ENCODE results near the gene KRTAP5-10. TPM values are rescaled to one million over a fixed set of nuclear protein-coding genes. Genes with fewer than 3 reads are reported as not detected.
"Not testable (repeated sequence)": the region's sequence is repeated elsewhere in the genome, so short reads cannot be mapped to it uniquely, and the experiment has no call there.

The KRTAP5-10 gene
- total RNA-seq, 1 experiment from 2014 or later: not detected

DNA sequence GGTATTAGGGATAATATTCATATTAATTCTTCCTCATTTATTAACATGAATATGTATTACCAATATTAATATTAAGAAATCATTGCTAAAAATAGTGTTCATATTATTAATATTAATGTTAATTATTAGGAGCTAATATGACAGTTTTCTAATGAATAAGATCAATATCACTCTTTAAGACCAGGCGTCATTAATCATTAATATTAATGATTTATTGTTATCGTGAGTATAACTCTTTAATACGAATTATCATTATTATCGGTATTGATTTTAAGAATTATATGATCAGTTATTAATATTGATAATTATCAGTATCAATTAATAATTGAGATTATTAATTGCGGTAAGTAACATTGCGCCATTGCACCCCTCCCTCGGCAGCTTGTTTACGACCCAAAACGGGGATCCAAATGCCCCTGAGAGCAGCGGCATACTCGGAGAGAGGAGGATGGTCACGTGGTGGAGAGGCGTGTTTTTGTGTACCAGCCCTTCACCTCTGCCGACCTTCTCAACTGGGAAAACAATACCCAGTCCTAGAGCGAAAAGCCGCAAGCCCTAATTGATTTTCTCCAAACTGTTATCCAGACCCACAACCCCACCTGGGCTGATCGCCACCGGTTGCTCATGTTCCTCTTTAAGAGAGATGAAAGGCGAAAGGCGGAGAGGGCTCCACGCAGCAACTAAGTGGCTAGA, 46.0 kb downstream of the KRTAP5-10 start:
- DNase-seq (ENCODE audit: low read depth): not testable (repeated sequence)

DNA sequence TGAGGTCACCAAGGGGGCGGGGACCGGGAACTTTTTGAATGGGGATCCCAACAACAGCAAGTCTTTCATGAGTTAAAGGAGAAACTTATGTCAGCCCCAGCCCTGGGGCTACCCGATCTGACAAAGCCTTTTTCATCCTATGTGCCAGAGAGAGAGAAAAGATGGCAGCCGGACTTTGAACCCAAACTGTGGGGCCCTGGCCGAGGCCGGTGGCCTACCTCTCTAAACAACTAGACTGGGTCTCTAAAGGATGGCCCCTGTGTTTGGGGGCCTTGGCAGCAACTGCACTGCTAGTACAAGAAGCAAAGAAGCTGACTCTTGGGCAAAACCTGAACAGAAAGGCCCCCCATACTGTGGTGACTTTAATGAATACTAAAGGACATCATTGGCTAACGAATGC, 48.6 kb downstream of the KRTAP5-10 start:
- DNase-seq (ENCODE audit: low read depth): not testable (repeated sequence)

DNA sequence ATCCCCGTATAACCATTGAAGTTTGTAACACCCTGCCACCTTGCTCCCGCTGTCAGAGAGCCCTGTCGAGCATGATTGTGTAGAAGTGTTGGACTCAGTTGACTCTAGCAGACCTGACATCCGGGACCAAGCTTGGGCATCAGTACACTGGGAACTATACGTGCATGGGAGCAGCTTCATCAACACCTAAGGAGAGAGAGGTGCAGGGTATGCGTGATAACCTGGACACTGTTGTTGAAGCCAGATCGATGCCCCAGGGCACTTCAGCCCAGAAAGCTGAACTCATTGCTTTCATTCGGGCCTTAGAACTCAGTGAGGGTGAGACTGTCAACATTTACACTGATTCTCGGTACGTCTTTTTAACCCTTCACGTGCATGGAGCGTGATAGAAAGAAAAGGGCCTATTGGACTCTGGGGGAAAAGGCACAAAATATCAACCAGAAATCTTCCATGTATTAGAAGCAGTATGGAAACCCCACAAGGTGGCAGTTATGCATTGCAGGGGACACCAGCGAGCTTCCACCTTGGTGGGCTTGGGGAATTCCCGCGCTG, 49.1 kb downstream of the KRTAP5-10 start:
- DNase-seq (ENCODE audit: low read depth): not testable (repeated sequence)

DNA sequence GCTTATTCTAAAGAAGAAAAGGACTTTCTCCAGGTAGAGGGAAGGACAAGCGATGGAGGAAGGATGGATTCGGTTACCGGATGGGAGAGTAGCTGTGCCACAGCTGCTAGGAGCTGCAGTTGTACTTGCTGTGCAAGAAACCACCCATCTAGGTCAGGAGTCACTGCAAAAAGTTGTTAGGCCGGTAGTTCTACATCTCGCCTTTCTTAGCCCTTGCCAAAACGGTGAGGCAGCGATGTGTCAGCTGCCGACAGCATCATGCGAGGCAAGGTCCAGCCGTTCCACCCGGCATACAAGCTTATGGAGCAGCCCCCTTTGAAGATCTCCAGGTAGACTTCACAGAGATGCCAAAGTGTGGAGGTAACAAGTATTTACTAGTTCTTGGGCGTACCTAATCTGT, 49.6 kb downstream of the KRTAP5-10 start:
- DNase-seq (ENCODE audit: low read depth): not testable (repeated sequence)

Other genes with a start within 250 kb of the KRTAP5-10 start
- gene DHCR7, start 117.2 kb upstream of the KRTAP5-10 start, total RNA-seq (2014; rRNA removed; shearing (Covaris generic)): 24.1 and 24.4 TPM in 2 replicates
- 29.0 and 36.9 TPM in 2 replicates for gene NADSYN1, start 112.4 kb upstream of the KRTAP5-10 start, total RNA-seq (2014; rRNA removed; shearing (Covaris generic))
- gene KRTAP5-7, start 38.3 kb upstream of the KRTAP5-10 start, total RNA-seq (2014; rRNA removed; shearing (Covaris generic)): not detected in 2 replicates
- gene KRTAP5-8, start 27.5 kb upstream of the KRTAP5-10 start, total RNA-seq (2014; rRNA removed; shearing (Covaris generic)): not detected in 2 replicates
- gene KRTAP5-9, start 17.1 kb upstream of the KRTAP5-10 start, total RNA-seq (2014; rRNA removed; shearing (Covaris generic)): not detected in 2 replicates
- gene KRTAP5-11, start 17.3 kb downstream of the KRTAP5-10 start, total RNA-seq (2014; rRNA removed; shearing (Covaris generic)): not detected in 2 replicates

All from RPMI7951 (cell line).